KG1 (cell line): ENCODE data around the gene TMEM141.

Experiments used
- DNase-seq: peaks from one replicate; lab custom pipeline; 2025; lab: John Stamatoyannopoulos, UW

Gene TMEM141

DNA sequence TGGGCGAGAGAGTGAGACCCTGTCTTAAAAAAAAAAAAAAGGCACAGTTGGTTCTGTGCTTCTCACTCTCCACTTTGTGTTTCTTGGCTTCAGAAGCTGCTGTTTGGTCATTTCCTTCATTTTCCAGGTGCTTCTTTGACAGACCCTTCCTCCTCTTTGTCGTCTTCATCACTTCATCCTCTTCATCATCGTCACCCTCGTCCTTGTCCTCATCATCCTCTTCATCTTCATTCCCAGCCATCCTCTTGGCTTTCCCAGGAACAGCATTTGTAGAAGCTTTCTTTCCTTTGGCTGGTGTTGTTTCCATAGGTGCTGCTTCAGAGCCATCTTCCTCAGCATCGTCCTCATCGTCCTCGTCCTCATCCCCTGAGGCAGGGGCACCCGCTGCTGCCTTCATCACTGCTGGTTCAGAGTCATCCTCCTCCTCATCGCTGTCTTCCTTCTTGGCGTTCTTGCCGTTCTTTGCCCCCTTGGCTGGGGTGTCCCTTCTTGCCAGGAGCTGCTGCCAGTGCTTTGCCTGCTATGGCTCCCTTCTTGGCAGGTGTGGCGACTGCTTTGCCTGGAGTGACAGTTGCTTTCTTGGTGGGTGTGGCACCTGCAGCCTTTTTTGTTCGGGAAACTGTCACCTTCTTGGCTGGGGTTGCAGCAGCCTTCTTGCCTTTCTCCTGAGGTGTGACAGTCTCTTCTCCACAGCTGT lies 23.7 kb downstream of the TMEM141 start:
- no peak for DNase-seq

DNA sequence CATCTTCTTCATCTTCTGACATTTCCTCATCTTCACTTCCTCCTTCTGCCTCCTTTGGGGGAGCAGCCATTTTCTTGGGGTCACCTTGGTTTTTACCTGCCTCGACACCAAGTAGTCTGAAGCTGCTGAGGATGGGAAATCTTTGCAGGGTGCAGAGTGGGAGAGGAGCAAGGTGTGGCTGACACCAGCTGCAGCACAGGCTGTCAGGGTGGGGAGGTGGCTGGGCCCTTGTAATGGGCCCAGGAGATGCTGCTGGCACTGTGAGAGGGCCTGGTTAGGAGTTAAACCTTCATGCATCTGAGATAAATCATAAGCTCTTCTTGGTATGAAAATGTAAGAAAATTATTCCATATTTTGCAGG lies 24.3 kb downstream of the TMEM141 start:
- no peak for DNase-seq

GRCh38 chr9:136820971-136821825 lies 30.1 kb downstream of the TMEM141 start:
- DNase-seq, result no peak

DNA sequence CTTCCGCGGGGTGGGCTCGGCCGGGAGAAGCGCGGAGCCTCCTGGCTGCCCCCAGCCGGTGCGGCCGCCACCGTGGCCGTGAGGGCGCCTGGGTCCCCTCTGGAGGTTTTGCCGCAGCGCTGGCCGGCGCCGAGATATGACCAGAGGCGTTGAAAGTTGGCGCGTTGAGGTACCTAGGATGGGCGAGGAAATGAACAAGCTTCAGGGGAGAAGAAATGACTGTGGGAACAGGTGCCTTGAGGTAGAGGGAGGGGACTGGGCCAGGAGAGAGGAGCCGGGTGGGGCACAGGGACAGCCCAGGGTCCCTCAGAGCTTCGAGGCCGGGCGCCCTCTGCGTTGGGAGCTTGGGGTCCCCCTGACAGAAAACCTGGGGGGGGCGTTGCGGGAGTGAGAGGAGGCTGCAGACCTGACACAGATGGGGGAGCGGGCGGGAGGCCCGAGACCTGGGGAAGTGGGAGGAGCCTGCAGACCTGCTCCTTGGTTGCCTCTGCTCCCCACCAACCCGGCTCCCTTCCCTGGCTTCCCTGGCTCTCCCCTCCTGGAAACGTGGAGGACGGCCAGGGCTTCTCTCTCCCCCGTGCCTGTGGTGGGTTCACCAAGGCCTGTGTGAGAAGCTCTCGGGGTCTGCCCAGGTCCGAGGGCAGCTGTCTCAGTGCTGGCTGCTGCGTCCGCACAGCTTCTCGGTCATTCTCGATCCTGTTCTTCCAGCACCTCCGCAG lies 30.8 kb downstream of the TMEM141 start:
- DNase-seq, result no peak

DNA sequence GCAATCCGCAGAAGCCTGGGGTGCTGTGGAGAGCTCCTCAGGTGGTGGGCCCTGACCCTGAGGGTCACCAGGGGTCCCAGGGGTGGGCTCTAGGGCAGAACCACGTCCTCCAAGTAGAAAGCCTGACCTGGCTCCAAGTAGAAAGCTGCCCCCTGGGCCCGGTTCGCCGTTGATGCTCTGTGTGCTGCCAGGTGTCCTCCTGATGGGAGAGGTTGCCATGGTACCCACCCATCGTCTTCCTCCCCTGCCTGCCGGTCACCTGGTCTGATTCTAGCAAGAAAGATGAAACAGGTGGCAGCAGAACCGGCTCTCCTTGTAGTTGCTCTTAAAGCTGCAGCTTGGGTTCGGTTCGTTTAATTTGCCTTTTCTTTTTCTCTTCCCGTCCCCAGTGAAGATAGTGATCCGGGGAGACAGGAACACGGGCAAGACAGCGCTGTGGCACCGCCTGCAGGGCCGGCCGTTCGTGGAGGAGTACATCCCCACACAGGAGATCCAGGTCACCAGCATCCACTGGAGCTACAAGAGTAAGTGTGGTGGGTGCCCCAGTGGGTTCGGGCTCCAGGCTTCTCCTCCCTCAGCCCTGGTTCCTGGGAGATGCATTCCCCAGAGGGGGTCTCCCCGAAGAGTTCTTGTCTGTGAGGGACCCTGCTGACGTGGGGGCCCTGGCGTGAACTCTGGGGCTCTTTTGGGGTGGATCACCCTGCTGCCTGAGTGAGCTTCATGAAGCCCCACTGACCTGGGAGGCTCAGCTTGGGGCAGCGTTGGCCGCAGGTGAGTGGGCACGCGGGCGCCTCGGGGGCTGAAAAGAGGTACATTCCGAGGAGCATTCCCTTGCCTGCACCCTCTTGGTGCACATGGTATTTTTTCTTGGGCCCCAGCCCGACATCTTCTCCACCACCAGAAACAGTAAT lies 32.2 kb downstream of the TMEM141 start:
- no peak for DNase-seq

- no peak for DNase-seq
Measured at GRCh38 chr9:136824496-136825225, 33.5 kb downstream of the TMEM141 start.

DNA sequence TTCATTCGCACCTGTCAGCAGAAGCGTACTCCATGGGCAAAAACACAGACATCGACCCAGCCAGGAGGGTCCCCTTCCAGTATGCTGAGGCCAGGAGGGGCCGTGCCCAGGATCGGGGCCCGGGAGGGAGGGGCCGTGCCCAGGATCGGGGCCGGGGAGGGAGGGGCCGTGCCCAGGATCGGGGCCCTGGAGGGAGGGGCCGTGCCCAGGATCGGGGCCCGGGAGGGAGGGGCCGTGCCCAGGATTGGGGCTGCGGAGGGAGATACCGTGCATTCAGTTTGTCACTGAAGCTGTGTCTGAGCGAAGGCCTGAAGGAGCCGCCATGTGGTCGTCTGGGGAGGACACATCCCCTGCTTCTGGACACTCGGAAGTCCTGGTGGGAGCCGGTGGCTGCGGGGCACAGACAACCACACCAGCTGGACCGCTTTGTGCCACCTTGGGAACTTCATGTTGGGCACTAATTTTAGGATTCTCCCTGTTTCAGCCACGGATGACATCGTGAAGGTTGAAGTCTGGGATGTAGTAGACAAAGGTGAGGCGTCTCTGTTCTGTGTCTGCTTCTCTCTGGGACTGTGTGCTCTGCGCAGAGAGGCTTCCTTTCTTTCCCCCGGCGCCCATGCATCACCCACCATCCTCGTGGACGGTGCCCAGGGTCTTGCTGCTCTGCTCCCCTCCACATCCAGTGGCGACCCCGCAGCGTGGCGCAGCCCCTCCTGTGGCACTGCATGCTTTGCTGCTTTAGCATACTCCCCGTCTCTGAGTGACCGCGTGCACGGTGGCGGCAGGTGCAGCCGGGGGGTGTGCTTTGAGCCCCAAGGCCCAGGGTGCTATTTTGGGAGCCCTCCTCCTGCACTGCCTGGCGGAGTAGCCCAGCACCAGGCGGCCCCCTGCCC lies 34.4 kb downstream of the TMEM141 start:
- no peak for DNase-seq

DNA sequence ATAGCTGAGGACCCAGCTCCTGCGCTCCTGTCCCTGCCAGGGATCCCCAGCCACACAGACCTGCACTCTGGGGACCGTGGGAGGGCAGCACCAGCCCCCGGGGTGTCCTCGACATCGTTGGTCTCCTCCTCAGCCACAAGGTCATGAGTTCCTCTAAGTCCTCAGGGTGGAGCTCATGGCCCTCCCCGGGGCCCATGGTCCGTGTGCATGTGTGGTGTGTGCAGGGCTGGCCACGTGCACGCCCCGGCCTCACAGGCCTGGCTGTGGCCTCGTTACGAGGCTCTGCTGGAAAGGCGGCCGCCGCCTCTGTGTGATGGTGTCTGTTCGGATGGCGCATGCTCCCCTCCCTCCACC lies 35.0 kb downstream of the TMEM141 start:
- DNase-seq, result no peak

DNA sequence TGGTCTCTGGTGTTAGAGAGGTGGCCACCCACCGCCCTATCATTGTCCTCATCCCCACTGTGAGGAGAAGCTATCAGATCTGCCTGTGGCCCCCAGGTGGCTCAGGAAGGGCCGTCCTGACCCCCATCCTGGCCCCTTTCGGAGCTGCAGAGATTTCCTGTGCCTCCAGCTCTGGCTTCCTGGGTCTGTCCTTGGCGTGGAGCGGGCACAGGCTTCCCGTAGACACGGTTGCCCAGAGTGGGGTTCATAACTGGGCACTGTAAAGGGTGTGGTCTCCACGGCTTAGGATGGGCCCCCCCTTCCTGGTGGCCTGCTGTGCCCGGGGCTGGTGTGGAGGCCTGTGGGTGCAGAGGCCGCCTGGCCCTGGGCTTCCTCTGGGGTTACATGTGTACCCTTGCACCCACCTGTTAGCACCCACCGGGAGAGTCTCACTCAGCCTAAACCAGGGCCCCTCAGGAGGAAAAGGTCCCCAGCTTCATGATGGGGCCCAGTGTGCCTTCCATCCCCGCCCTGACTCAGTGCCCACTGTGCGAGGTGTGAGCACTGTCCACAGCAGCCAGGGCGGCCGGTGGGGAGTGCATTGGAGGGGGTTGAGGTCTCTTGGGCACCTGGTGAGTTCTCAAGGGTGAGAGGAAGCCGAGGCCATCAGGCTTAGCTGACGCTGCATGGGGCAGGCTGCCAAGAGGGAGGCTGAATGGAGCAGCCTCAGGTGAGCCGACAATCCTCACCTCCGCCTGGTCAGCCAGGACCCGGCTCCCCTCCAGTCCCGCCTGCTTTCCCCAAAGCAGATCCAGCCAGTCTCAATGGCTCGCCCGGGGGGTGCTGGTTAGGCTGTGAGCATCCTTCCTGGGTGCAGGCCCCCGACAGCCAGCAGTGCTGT lies 35.8 kb downstream of the TMEM141 start:
- DNase-seq, result no peak

DNA sequence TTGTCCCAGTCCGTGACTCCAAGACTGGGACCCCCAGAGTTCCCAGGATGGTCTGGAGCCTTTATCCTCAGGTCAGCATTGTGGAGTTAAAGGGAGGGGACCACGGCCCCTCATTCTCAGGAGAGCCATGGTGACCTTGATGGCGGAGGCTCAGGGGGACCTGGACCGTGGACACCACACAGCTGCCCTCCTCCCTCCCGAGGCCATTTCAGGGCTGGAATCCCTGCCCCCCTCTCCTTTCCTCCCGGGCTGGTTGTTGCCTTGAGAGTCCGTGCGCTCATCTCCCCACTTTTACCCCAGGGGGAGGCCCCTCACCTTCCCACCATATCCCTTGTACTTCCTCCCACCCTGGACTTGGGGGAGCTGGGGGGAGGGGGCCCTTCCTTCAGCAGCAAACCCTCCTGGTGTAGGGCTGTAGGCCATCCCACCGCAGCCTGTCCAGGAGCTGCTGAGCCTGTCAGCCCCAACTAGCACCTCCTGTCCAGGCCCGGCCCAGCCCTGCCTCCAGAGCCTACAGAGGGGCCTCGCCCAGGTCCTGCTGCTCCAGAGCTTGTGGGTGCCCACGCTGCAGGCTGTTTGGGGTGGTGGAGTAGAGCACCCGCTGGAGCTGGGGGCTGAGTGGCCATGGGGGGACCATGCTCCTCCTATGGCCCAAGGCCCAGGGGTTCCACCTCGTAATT lies 36.8 kb downstream of the TMEM141 start:
- no peak for DNase-seq

- no peak for DNase-seq
Measured at GRCh38 chr9:136828474-136829140, 37.5 kb downstream of the TMEM141 start.

- no peak for DNase-seq
Measured at GRCh38 chr9:136829412-136829811, 38.3 kb downstream of the TMEM141 start.

DNA sequence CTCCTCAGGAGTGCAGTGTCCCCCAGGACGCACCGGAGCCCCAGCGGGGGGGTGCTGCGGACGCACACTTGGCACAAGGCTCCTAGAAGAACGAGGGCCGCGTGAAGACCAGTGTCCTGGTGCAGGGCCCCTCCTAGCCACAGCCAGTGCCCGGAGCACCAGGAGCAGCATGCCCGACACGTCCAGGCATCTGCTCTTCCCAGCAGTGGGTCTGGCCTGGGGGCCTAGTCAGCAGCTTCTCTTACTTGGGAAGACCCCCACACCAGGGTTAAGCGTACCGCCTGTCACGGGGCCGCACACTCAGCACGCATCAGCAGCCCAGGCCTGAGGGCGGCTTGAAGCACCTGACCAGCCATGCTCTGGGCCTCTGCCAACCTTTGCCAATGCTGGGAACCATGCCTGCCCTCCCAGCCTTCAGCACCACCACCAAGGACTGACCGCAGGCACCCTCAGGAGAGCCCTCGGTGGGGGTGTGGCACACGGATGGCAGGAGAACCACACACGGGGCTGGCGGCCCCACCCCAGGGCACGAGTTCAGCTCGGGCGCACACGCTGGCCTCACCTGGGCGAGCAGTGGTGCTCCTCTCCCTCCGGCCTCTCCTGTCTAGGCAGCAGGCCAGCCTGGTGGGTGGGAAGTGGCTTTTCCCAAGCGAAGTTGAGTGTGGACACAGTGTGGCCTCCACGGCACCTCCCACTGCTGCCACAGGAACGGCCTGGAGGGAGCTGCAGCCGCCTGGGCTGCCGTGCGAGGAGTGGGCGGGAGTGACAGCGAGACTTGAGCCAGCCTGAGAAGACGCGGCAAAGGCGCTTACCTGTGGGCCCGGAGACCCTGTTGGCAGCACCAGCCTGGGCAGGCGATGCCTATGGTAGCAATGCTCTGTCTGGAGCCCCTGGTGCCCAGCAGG lies 39.1 kb downstream of the TMEM141 start:
- DNase-seq, result no peak

DNA sequence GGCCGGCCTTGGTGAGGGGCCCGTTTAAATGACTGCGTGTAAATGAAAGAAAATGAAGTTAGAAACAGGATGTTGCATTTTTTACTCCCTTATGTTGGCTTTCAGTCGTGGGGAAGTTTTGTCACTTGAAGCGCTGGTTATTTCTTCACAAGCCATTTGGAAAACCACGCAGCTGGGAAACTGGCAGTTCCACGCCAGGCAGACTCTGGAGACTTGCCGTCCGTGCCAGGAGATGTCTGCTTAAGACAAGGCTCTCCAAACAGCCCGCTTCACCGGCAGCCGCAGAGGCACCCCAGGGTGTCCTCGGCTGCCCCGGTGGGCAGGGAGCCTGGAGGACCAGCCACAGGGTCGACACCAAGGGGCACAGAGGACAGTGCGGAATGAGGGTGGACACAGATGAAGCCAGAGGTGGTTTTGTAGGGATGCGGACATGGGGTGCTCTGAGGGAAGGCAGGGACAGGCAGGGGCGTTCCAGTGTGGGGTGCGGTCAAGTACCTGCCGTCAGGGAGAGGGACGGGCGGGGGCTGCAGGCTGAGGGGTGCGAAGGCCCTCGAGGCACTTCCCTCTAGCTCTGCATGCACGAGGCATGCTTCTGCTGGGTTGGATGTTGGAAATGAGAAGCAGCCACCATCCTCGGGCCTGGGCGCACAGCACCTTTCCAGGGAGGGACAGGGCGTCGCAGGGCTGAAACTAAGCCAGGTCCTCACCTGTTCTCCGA lies 40.0 kb downstream of the TMEM141 start:
- DNase-seq, result no peak

DNA sequence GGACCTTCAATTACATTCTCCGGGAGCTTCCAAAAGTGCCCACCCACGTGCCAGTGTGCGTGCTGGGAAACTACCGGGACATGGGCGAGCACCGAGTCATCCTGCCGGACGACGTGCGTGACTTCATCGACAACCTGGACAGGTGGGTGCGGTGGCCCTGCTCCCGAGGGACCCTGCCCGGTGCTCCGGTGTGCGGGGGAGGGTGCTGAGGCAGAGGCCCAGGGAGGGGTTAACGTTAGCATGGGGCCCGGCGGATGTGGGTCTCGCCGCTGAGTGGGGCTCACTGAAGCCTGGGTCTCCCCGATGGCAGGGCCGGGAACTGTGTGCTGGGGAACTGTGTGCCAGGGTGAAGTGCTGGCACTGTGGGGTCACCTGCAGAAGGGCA lies 40.6 kb downstream of the TMEM141 start:
- no peak for DNase-seq

DNA sequence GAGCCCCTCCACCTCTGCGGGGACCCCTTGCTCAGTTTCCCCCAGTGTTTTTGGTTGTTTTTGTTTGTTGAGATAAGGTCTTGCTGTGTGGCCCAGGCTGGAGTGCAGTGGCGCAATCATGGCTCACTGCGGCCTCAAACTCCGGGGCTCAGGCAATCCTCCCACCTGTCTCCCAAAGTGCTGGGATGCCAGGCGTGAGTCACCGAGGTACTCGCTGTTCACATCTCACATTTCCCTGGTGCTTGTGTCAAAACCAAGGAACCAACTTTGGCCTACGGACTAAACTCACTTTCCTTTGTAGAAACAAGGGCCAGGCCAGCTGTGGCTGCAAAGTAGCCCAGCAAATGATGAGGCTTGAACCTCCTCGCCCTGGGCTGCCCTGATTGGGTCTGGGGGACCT lies 41.4 kb downstream of the TMEM141 start:
- DNase-seq, result no peak
